HUDEP-2 (cell line): ENCODE results near the gene NPC1.
"Not testable (repeated sequence)": the region's sequence is repeated elsewhere in the genome, so short reads cannot be mapped to it uniquely, and the experiment has no call there.

Experiments
- DNase-seq, 76 experiments: peaks; one replicate each; lab custom pipeline; 2025; ENCODE audit not compliant: unreplicated experiment in 76 of 76; lab: John Stamatoyannopoulos, UW

The NPC1 gene

GRCh38 chr18:23586249-23587196, at the start of gene NPC1:
Gene NPC1 (minus strand): TSS chr18:23586506. CDS start chr18:23586343, 163 bp downstream.
- peak; percentile 3 to 98 (median 83) for DNase-seq

- DNase-seq = no peak
Measured at GRCh38 chr18:23636071-23636399, 49.7 kb upstream of the NPC1 start.

DNA sequence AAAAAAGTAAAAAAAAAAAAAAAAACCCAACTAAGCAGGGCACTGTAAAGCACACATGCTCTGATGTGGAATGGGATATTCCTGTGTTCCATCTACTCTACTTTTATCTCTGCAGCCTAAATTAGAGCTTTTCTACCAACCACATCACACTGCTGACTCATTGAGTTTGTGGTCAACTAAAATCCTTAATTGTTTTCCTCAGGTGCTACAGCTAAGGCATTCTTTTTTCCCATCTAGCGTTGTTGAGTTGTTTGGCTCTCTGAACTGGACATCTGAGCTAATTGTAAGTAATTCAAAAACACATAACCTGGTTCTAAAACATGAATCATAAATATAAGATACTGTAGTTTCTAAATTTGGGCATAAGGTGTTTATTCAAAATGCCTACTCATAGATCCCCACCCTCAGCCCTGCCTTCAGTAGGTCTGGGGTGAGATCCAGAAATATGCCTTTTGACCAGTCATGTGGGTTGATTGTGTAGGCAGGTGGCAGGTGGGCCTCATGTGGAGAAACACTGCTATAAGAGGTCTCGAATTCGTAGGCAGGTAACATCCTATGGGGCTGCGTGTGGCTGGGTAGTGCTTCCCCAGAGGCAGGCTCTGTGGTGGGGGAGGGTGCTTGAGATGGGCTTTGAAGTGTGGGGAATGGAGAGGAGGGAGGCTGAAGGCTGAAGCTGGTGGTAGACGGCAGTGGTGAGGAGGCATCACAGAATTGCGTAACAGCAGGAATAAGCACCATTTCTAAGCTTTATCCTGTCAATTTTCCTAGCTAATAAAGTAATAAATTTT, 49.2 kb upstream of the NPC1 start:
- DNase-seq = no peak

DNA sequence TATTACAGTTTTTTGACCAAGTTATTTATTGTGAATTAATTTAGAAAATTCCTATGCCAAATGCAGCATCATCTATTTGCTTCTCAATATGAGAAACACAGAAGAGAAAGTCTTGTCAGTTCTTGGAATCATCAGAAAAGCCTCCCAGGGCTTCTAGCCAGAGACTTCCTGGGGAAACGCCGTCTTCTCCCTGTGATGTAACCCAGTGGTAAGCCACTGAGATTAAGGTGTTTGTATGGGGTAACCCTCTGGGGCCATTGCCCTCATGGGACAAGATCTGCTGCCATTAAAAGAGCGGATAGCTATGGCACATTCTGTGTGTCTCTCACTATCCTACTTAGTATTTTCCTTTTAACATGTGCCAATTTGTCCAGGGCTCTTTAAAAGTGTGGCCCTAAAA, 48.4 kb upstream of the NPC1 start:
- DNase-seq = no peak

DNA sequence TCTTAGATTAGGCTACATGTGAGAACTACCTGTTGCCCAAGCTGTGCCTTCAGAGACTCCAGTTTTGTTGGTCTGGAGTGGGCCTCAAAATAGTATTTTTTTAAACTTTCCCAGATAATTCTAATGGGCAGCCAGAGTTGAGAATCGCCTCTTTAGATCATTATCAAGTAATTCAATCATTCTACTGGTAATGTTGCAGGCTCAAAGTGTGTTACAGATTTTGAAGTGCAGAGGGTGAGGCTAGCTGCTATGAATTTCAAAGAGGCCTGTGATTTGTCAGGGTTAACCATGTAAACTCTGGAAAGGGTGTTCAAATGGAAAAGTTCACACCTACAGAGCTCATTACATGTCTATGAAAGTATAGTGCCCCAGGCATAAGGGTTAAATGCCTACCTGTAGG, 46.3 kb upstream of the NPC1 start:
- DNase-seq = no peak

GRCh38 chr18:23631746-23632145, 45.4 kb upstream of the NPC1 start:
- peak in 1 of 76 experiments; percentile 3 for DNase-seq

- DNase-seq = no peak
Measured at GRCh38 chr18:23631312-23631711, 45.0 kb upstream of the NPC1 start.

- no peak for DNase-seq
Measured at GRCh38 chr18:23629444-23629946, 43.2 kb upstream of the NPC1 start.

GRCh38 chr18:23627970-23628369, 41.7 kb upstream of the NPC1 start:
- DNase-seq = no peak

GRCh38 chr18:23627321-23627720, 41.0 kb upstream of the NPC1 start:
- DNase-seq = no peak

GRCh38 chr18:23626451-23627279, 40.4 kb upstream of the NPC1 start:
- no peak for DNase-seq

DNA sequence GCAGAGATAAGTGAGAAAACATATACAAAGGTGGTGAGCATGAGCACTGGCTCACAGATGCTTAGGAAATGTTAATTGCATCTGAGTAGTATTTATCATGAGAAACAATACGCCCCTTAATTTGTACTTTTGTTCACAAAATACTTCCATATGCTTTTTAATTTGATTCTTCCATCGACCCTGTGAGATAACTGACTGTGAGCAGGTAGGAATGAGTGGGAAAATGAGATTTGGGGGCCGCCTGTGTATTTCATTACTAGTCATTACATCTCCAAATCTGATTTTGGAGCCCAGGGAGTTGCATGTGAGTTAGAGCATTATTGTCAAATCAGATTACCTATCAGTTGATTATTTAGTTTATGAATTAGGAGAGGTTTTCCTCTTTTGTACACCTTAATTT, 36.7 kb upstream of the NPC1 start:
- no peak for DNase-seq

DNA sequence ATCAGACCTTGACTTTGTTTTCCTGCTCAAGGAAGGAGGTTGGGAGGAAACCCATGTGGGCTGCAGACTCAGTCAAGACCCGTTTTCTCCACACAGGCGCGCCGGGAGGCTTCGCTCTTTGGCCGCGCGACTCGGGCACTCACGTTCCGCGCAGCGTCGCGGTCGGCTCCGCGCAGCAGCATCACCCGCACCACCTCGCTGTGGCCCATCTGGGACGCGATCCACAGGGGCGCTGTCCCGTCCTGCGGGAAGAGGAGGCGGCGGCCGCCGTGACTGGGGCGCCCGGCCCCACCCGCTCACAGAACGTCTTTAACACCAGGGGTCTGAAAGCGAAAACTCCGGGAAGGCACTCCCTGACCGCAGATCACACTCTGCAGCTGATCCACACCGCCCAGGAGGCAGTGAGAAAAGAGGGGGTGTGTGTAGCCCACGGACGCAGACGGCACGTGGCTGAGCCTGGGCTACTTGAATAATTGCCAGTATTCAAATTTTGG, 33.1 kb upstream of the NPC1 start:
- no peak for DNase-seq

- no peak for DNase-seq
Measured at GRCh38 chr18:23618862-23619387, 32.6 kb upstream of the NPC1 start.

DNA sequence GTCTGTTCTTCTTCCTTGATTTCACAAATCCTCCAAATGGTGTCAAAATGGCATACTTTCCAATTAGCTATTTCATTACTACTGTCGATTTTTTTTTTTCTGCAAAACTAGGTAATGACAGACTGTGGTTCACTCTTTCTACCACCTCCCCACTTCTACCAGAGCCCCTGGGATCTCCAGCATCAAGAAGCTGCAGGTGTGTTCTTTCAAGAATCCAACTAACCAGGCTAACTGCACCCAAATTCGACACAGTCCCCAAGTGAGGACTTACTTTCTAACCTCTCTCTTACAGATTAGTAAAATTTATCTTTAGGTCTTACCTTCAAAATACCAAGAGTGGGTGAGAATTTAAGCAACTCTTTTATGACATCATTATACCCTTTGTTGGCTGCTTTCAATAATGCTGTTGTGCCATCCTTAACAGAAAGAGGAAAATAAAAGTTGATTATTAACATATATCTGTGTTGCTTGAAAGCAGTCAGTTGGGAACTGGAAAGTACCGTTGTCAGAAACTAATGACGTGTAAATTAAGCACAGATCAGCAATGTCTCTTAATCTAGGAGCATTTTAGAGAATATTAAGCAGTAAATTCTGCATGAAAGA, 31.2 kb upstream of the NPC1 start:
- no peak for DNase-seq

DNA sequence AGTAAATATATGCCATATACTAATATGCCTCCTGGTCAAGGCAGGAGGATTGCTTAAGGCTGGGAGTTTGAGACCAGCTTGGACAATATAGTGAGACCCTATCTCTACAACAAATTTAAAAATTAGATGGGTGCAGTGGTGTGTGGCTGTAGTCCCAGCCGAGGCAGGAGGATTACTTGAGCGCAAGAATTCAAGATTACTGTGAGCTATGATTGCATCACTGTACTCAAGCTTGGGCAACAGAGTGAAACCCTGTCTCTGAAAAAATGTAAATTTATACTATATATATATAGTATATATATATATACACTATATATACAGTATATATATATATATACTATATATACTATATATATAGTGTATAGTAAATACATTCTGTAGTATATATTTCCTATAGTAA, 30.0 kb upstream of the NPC1 start:
- no peak for DNase-seq

DNA sequence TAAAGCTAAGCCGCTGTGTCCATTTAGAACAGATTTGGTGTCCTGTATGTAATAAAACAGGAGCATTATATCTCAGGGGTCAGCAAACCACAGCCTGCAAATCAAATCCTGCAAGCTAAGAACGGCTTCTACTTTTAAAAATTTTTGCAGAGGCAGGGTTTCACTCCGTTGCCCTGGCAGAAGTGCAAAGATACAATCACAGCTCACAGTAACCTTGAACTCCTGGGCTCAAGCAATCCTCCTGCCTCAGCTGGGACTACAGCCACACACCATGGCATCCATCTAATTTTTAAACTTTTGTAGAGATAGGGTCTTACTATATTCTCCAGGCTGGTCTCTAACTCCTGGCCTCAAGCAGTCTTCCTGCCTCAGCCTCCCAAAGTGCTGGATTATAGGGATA, 28.6 kb upstream of the NPC1 start:
- no peak for DNase-seq

DNA sequence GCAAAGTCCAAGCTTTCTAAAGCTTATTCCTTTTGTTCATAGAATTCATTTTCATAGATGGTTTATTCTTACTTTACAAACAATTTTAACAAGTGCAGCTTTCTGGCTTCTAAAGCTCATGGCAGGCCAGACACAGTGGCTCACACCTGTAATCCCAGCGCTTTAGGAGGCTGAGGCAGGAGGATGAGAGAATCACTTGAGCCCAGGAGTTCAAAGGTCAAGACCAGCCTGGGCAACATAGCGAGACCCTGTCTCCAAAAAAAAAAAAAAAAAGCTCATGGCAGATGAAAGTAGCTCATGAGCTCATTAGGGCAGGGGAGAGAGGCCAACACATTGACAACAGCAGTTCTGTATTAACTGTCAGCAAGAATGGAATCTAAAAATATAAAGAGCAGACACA, 28.1 kb upstream of the NPC1 start:
- DNase-seq = no peak

- not testable (repeated sequence) for DNase-seq
Measured at GRCh38 chr18:23613091-23613475, 26.8 kb upstream of the NPC1 start.
